HEK293T (cell line): ENCODE data around the gene FBP2.
"Not testable (repeated sequence)": the region's sequence is repeated elsewhere in the genome, so short reads cannot be mapped to it uniquely, and the experiment has no call there.

Experiments
- CTCF ChIA-PET: fragments of 350-600 bp; formaldehyde crosslinking; extraction: SDS; loops from one replicate; lab custom pipeline; 2021; ENCODE audit warnings: antibody characterized with exemption, inconsistent platforms; lab: Yijun Ruan, JAX
- POLR2A ChIA-PET: fragments of 350-600 bp; formaldehyde crosslinking; extraction: SDS; loops from one replicate; lab custom pipeline; 2020; ENCODE audit warnings: antibody characterized with exemption, inconsistent platforms; lab: Yijun Ruan, JAX
- DNase-seq: peaks from one replicate; pipeline ENCODE4 v3.0.0; 2012; ENCODE audit warnings: mixed read lengths; ENCODE audit errors: extremely low spot score
- ARNT ChIP-seq: fragments of 450-650 bp; IDR thresholded peaks from 2 replicates; pipeline ENCODE4 v1.6.1; 2017; ENCODE audit warnings: mild to moderate bottlenecking
- BHLHE40 ChIP-seq: fragments of 450-650 bp; IDR thresholded peaks from 2 replicates; pipeline ENCODE4 v1.6.1; 2016; ENCODE audit warnings: mild to moderate bottlenecking, moderate library complexity, borderline replicate concordance
- CTBP1 ChIP-seq: fragments of 450-650 bp; IDR thresholded peaks from 2 replicates; pipeline ENCODE4 v1.6.1; 2016; ENCODE audit warnings: borderline replicate concordance
- ELF4 ChIP-seq: fragments of 450-650 bp; IDR thresholded peaks from 2 replicates; pipeline ENCODE4 v1.6.1; 2017; ENCODE audit warnings: antibody characterized with exemption
- FOXA1 ChIP-seq: fragments of 450-650 bp; IDR thresholded peaks from 2 replicates; pipeline ENCODE4 v1.6.1; 2016; ENCODE audit warnings: mild to moderate bottlenecking
- FOXK2 ChIP-seq: fragments of 450-650 bp; IDR thresholded peaks from 2 replicates; pipeline ENCODE4 v1.6.1; 2016; ENCODE audit warnings: mild to moderate bottlenecking
- FOXM1 ChIP-seq: fragments of 450-650 bp; IDR thresholded peaks from 2 replicates; pipeline ENCODE4 v1.6.1; 2017; ENCODE audit warnings: mild to moderate bottlenecking, borderline replicate concordance
- HDGF ChIP-seq: fragments of 450-650 bp; IDR thresholded peaks from 2 replicates; pipeline ENCODE4 v1.6.1; 2017; ENCODE audit warnings: antibody characterized with exemption, borderline replicate concordance
- L3MBTL2 ChIP-seq: fragments of 450-650 bp; conservative IDR thresholded peaks from 2 replicates; pipeline ENCODE4 v1.6.1; 2016; ENCODE audit warnings: mild to moderate bottlenecking
- LEF1 ChIP-seq: fragments of 450-650 bp; IDR thresholded peaks from 2 replicates; pipeline ENCODE4 v1.6.1; 2017; ENCODE audit warnings: mild to moderate bottlenecking, borderline replicate concordance
- NFRKB ChIP-seq: fragments of 450-650 bp; IDR thresholded peaks from 2 replicates; pipeline ENCODE4 v1.6.1; 2016; ENCODE audit warnings: mild to moderate bottlenecking, moderate library complexity
- SP1 ChIP-seq: fragments of 450-650 bp; IDR thresholded peaks from 2 replicates; pipeline ENCODE4 v1.6.1; 2017
- SUZ12 ChIP-seq: fragments of 450-650 bp; IDR thresholded peaks from 2 replicates; pipeline ENCODE4 v1.6.1; 2016; ENCODE audit warnings: mild to moderate bottlenecking
- TARDBP ChIP-seq: fragments of 450-650 bp; IDR thresholded peaks from 2 replicates; pipeline ENCODE4 v1.6.1; 2016
- ZNF384 ChIP-seq: fragments of 450-650 bp; IDR thresholded peaks from 2 replicates; pipeline ENCODE4 v1.6.1; 2016
- TF ChIP-seq, protein P1 (sequence below): fragments of 450-650 bp; IDR thresholded peaks from 2 replicates; pipeline ENCODE4 v1.6.1; 2016

Gene FBP2

DNA sequence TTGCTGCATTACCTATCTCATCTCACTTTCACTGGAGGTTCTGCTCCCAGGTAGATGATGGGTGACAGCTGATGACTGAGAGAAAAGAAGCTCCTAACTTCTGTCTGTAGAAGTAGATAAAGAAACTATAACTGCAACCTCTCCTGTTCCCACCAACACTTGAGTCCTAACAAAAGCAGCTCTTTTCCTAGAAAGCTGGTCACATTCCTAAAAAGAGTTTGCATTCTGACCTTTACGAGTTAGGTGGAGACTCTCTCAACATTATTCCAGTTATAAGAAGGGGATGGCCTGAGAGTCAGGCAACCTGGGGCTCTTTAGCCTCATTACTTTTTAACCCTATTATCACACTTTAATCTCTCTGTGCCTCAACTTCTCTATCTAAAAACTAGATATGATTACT, 47.7 kb downstream of the FBP2 start:
- CTCF ChIA-PET = no interaction called here
- TF ChIP-seq ZNF384 = no peak
- DNase-seq = no peak
- POLR2A ChIA-PET = no interaction called here

- POLR2A ChIA-PET, CTCF ChIA-PET, DNase-seq: not testable (repeated sequence)
These were observed 49.3 kb downstream of the FBP2 start for GRCh38 chr9:94544335-94544734.

- CTCF ChIA-PET = no interaction called here
- DNase-seq = no peak
- no peak for TF ChIP-seq FOXK2
- no peak for TF ChIP-seq TARDBP
- no peak for TF ChIP-seq ELF4
- no peak for TF ChIP-seq L3MBTL2
- TF ChIP-seq ARNT = no peak
- TF ChIP-seq FOXA1 = no peak
- TF ChIP-seq SP1 = no peak
- no peak for TF ChIP-seq NFRKB
- no peak for TF ChIP-seq HDGF
- no peak for TF ChIP-seq CTBP1
- TF ChIP-seq, protein P1, sequence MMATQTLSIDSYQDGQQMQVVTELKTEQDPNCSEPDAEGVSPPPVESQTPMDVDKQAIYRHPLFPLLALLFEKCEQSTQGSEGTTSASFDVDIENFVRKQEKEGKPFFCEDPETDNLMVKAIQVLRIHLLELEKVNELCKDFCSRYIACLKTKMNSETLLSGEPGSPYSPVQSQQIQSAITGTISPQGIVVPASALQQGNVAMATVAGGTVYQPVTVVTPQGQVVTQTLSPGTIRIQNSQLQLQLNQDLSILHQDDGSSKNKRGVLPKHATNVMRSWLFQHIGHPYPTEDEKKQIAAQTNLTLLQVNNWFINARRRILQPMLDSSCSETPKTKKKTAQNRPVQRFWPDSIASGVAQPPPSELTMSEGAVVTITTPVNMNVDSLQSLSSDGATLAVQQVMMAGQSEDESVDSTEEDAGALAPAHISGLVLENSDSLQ = no peak
- no peak for TF ChIP-seq SUZ12
- no peak for TF ChIP-seq FOXM1
- no peak for TF ChIP-seq ZNF384
- POLR2A ChIA-PET = no interaction called here
These were observed 54.7 kb downstream of the FBP2 start for GRCh38 chr9:94538908-94539307.

- no peak for TF ChIP-seq BHLHE40
- no peak for TF ChIP-seq LEF1
- TF ChIP-seq ZNF384 = no peak
- ChIA-PET POLR2A (no interaction called here), CTCF (no interaction called here)
- DNase-seq = no peak
These were observed 58.7 kb downstream of the FBP2 start for GRCh38 chr9:94534901-94535300.

DNA sequence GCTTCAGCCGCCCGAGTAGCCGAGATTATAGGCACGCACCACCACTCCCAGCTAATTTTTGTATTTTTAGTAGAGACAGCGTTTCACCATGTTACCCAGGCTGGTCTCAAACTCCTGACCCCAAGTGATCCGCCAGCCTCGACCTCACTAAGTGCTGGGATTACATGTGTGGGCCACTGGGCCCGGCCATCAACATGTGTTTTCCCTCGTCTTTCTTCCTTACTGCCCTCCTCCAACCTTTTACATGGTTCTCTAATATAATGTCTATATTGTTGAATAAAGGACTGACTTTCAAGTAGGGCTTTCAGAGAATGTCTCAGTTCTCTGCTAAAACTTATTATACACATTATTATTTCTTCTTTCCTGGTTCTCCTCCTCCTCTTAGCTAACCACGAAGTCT, 60.0 kb downstream of the FBP2 start:
- TF ChIP-seq HDGF = no peak
- TF ChIP-seq FOXA1 = no peak
- no peak for TF ChIP-seq LEF1
- no peak for TF ChIP-seq SP1
- TF ChIP-seq, protein P1 = no peak
- no peak for TF ChIP-seq CTBP1
- no peak for TF ChIP-seq SUZ12
- TF ChIP-seq ELF4 = no peak
- ChIA-PET CTCF (no interaction called here), POLR2A (no interaction called here)

GRCh38 chr9:94533155-94533554, 60.5 kb downstream of the FBP2 start:
- no peak for TF ChIP-seq CTBP1
- no peak for TF ChIP-seq ELF4
- no peak for TF ChIP-seq SUZ12
- TF ChIP-seq, protein P1 = no peak
- no peak for TF ChIP-seq ARNT
- no peak for TF ChIP-seq FOXA1
- no peak for TF ChIP-seq TARDBP
- ChIA-PET POLR2A (no interaction called here), CTCF (no interaction called here)
- no peak for DNase-seq

More for the DNA sequence above, 60.0 kb downstream of the FBP2 start:
- no peak for DNase-seq

DNA sequence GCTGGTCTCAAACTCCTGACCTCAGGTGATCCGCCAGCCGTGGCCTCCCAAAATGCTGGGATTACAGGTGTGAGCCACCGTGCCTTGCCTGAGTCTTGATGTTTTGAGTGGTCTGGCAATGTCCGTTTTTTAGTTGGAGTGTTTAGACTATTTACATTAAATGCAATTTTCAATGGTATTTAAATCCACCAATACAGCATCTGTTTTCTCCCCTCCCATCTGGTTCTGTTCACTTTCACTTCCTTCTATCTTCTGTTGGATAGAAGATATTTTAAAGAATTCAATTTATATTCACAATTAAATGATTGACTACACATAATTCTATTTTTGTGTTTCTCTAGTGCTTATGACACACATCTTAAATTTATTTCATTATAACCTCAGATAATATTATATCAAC, 64.7 kb downstream of the FBP2 start:
- TF ChIP-seq FOXM1 = no peak
- TF ChIP-seq ELF4 = no peak
- no peak for TF ChIP-seq ZNF384
- no peak for TF ChIP-seq BHLHE40
- TF ChIP-seq SP1 = no peak
- no peak for TF ChIP-seq CTBP1
- no peak for TF ChIP-seq FOXK2
- no peak for TF ChIP-seq ARNT
- no peak for DNase-seq
- POLR2A ChIA-PET = no interaction called here
- CTCF ChIA-PET = no interaction called here

DNA sequence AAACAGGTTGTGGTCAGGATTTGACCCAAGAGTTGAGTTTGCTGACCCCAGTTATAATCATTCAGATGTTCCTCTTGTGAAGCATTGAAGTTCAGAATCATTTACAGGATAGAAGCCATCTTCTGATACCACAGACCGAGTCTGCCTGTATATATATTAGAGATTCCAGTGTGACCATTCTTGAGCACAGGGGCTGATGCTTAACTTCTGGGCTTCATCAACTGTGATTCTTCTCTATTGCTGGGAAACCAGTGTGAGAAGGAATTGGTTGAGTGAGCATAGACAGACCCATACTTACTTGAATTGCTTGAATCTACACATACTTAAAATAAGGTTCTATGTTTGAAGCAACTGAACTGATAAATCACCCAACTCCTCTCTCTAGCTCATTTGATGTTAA, 66.7 kb downstream of the FBP2 start:
- POLR2A ChIA-PET = no interaction called here
- CTCF ChIA-PET = no interaction called here
- no peak for DNase-seq
- TF ChIP-seq LEF1 (no peak), FOXM1 (no peak), NFRKB (no peak), ELF4 (no peak), CTBP1 (no peak), SP1 (no peak), TARDBP (no peak), ARNT (no peak), HDGF (no peak), FOXA1 (no peak), L3MBTL2 (no peak), ZNF384 (no peak), FOXK2 (no peak), SUZ12 (no peak), BHLHE40 (no peak)
- TF ChIP-seq, protein P1 = no peak
